ENCODE measurements around the gene SERPINB5.

The SERPINB5 gene

DNA sequence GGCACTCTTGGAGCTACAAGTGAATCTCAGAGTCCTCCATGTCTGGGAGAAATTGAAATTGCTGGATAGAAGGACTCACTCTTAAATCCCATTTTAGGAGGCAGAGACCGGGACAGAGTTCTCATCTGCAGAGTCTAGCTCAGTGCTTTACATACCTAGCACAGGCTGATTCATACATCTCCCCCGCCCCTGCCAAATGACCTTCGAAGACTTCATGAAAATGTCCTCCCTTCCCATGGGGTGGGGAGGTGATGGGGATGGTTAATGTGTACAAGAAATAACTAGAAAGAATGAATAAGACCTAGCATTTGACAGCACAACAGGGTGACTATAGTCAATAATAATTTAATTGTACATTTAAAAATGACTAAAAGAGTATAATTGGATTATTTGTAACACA lies 8.2 kb upstream of the SERPINB5 start:
- no peak for DNase-seq (ENCODE audit: low read depth in 2 of 2)

DNA sequence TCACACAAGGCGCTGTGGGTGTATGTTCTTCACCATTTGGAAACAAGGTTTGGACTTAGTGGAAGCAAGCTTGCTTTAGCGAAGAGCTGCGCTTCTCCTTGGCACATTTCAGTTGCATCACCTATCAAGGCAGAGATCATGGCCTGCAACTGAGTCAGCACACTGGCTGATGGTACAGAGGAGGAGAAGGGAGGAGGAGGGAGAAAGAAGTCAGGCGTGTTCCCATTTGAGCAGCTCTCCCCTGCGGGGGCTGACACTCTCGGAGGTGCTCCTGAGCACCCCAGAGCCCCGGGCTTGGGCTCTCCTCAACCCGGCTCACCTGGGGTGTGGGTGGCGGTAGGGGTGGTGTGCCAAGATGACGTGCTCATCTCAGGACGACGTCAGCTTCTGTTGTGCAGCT lies 6.0 kb upstream of the SERPINB5 start:
- DNase-seq (ENCODE audit: low read depth in 2 of 2): no peak

- DNase-seq (ENCODE audit: low read depth in 2 of 2): no peak
These were observed 4.4 kb upstream of the SERPINB5 start for GRCh38 chr18:63472380-63472779.

DNA sequence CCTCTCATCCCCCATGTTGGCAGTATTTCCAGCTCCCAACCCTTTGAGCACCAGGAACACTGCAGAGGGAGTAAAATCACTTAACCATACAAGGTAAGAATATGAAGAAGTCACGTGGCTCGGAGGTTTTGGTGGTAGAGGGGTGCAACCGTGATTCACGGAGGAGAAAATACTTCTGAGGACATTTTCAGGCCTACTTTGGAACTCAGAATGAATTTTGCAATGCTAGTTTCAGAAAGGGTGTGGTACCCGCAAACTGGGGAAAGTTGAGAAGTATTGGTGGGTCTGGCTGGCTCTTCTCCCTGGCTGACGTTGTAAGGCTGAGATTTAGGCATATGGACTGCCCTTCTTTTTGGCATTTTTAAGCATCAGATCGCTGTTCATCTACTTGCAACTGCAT lies 442 bp downstream of the SERPINB5 start:
- DNase-seq (ENCODE audit: low read depth in 2 of 2): no peak

DNA sequence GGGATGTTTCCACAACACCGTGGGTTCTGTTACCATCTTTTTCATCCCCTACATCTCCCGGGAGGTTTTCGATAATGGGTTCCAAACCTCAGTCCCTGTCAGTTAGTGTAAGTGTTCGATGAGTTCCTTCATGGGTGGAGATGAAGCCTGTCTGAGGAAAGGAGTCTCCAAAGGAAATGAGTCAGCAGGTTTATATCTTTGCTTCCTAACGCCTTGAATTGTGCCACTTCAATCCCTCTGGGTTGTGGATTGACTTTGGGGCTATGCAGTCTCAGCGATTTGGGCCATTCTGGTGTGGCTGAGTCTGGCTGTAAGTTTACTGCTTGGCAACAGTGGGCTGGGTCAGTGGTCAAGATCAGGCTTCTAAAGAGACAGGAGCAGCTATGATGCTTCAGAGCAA lies 1.2 kb downstream of the SERPINB5 start:
- DNase-seq (ENCODE audit: low read depth in 2 of 2): no peak

DNA sequence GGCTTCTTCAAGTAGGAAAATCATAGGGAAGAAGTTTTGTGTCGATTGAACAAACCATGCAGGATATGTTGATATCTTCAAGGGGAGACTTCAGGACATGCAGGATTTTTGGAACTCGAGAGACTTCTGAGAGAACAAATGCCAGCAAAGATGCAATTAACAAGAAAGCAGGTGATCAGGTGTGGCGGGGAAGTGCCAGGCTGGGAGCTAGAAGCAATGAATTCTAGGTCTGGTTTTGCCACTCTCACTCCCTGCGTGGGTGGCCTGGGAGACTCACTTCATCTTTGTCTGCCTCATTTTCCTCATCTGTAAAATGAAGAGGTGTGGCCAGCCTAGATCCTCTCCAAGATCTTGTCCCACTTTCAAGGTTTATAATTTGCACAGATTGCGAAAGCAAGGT lies 3.1 kb downstream of the SERPINB5 start:
- DNase-seq (ENCODE audit: low read depth in 2 of 2): no peak

GRCh38 chr18:63480476-63480875 lies 3.7 kb downstream of the SERPINB5 start:
- no peak for DNase-seq (ENCODE audit: low read depth in 2 of 2)

DNA sequence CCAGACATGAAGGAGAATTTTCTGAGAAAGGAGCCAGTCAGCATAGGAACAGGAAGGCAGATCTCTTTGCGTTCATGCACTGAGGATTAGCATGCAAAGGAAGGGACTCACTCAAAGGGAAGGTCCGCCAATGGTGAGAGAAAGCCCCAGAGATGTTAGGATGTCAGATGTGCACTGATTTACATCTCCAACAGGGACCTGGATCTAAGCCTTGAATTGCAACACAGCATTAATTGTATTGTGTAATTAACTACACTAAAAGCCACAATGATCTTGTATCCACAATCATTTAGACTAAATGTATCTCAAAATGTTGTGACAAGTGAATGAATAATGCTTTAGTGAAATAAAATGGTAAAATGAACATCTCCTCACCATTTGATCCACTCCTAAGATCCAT lies 4.2 kb downstream of the SERPINB5 start:
- DNase-seq (ENCODE audit: low read depth in 2 of 2): no peak

DNA sequence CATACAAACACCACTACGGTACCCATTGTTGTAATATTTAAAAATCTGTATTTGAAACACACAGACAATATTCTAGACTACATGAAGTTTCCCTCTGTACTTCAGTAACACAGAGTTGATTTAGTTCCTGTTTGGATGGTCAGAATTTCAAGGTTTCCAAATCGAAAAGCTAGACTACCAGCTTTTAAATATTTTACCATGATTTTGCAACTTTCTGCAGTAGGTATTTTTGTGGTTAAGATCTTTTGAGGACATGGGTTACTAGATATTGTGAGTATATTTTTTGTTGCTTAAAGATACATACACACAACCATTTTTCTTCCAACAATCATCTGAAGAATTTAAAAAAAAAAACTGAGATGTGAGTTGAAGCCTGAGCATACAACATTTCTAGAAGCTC lies 10.9 kb downstream of the SERPINB5 start:
- no peak for DNase-seq (ENCODE audit: low read depth in 2 of 2)

DNA sequence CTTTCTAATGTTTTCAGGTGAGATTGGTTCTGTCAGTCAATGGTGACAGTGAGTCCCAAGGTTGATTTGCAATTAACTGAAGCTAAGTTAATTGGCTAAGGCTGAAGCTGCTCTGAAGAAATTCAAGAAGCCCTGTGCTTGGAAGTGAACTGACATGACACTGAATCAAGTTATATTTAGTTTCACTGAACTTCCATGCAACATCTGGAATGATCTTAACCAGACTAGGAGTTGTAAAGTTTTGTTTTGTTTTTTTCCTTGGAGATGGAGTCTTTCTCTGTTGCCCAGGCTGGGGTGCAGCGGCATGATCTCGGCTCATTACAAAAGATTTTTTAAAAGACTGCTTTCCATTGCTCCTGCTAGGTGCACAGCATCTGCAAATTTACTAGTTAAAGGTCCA lies 11.4 kb downstream of the SERPINB5 start:
- no peak for DNase-seq (ENCODE audit: low read depth in 2 of 2)

DNA sequence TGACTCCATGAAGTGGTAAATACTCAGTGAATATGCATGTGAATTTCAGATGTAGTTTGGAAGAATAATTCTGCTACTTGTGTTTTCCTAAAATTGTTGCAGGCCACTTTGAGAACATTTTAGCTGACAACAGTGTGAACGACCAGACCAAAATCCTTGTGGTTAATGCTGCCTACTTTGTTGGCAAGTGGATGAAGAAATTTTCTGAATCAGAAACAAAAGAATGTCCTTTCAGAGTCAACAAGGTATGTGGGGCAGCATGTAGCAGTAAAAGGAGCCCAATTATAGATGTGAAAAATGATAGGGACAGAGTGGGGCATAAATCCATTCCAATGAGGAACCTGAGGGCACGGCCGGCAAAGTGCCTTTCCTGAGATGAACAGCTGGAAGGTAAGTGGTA lies 16.1 kb downstream of the SERPINB5 start:
- DNase-seq (ENCODE audit: low read depth in 2 of 2): no peak

DNA sequence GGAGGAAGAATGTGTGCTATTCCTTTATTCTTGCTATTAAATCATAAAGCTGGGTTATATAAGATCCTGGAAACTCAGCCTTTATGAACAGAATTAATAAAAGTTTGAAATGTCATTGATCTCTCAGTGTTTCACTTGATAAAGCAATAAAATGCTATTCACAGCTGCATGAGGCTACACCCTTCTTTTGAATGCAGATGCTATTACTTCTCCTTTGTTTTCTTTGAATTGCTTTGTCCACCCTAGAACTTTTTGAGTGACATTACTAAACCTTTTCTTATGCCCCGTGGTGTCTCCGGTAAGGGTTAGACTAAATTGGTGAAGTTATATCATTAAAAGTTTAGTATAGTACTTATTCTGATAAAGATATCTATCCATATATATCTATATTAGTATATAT lies 18.9 kb downstream of the SERPINB5 start:
- no peak for DNase-seq (ENCODE audit: low read depth in 2 of 2)

DNA sequence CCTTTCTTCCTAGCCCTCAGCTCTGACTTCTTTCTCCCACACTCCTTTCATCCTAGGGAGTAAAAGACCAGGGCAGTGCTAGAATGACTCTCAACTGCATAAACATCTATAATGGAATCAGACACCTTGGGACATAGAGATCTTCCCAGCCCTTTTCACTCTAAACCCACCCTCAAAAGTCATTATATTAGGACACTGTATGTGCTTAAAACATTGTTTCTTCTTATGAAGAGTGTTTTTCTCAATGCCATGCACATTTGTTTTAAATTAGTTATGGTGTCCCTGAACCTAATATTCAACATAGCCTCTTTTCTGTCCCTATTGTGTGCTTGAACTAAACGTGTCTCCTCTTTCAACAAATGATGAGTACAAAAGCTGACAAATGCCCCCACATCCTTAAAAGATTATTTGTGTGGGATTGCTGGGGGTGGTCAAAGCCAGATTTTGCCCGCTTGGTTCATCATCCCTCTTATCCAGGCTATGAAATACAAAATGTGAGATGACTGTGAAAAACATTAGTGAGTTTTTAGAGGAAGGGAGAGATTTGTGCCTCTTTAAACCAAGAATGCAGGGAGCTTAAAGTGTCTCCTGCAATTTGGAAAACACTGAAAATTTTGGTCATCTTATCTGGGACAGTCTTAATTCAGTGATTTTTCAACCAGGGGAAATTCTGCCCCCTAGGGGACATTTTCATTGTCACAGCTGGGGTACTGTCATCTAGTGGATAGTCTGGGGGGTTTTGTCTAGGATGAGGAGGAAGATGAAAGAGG lies 29.0 kb downstream of the SERPINB5 start:
- DNase-seq (ENCODE audit: low read depth in 2 of 2): peak in 1 of 2 donors; percentile 14

GRCh38 chr18:63506336-63506646 lies 29.5 kb downstream of the SERPINB5 start:
- DNase-seq (ENCODE audit: low read depth in 2 of 2): no peak

GRCh38 chr18:63508596-63508995 lies 31.8 kb downstream of the SERPINB5 start:
- DNase-seq (ENCODE audit: low read depth in 2 of 2): no peak

DNA sequence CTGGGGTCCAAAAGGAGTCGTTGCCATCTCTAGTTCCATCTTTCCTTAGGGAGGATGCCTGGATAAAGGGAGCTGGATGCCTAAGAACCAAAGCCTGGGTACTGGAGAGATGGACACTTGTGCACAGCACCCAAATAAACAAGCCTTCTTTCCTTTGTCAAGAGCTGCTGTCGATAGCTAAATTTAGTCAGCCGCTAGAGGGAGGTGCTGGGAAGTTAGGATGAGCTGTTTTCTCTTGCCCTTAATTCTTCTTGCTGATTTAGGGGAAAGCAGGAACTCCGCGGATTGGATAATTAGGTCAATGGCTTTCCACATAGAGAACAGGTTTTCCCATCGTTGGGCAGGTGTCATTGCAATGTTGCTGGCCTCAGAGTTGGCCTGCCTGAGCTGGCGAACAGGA lies 34.5 kb downstream of the SERPINB5 start:
- DNase-seq (ENCODE audit: low read depth in 2 of 2): no peak

- DNase-seq (ENCODE audit: low read depth in 2 of 2): no peak
These were observed 37.6 kb downstream of the SERPINB5 start for GRCh38 chr18:63514326-63514725.

GRCh38 chr18:63514888-63515678 lies 38.3 kb downstream of the SERPINB5 start:
- no peak for DNase-seq (ENCODE audit: low read depth in 2 of 2)

GRCh38 chr18:63515801-63516200 lies 39.0 kb downstream of the SERPINB5 start:
- DNase-seq (ENCODE audit: low read depth in 2 of 2): no peak

DNA sequence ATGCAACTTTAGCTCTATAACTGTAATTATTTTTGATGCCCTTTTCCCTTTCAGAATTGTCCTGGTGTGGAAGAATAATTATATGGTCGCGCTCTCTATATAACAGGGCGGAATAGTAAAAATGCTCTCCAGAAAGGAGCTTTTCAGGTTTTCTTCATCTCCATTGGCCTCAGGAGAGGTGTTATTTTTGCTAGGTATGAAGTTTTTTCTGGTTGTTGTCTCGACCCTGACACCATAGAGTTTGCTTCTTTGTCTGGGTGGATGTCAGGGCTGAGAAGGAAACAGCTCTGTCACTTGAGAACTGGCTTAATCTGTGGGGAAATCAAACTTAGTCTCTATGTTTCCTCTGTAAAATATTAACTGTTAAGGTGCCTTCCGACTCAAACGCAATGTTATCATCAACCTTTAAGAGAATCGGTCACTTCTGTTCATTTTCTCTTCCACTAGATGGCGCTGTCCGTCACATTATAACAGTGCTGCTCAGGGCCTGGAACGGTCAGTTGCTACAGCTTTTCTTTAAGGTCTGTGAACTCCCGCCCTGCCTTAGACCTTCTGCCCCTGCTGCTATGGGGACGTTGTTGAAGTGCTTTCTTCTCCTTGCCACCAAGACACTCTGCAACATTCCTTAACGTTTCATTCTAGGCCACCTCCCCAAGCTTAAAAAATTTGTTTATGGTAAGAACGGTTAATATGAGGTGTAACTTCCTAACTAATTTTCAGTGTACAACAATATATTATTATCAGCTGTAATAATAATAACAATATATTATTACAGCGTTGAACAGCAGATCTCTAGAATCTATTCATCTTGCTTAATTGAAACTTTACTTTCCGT lies 41.6 kb downstream of the SERPINB5 start:
- peak; percentile 9 to 17 for DNase-seq (ENCODE audit: low read depth in 2 of 2)

DNA sequence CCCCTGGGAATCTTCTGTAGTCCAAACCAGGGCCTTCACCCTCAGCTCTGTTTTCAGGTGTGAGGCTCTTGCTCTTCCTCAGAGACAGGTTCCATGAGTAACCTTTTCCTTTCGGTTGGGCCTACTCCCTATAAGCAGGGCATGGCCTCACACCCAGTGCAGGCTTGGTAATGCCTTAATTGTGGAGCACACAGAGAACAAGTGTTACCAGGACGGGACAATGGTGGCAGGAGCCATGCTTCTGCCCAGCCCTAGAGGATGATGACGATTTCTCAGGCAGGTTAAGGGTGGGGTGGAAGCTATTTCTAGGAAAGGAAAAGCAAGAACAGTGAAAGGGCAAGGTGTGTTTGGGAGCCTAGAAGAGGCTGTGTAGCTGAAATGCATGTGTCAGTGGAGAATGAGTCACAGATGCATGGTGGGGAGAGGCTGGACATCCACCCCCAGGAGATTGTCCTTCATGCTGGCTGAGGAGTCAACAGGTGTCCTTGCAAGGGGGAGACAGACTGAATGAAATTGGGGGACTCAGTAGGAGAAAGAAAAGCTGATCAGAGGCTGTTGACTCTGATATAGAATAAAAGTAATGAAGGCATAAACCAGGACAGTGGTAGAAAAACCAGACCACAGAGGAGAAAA lies 43.4 kb downstream of the SERPINB5 start:
- no peak for DNase-seq (ENCODE audit: low read depth in 2 of 2)

DNA sequence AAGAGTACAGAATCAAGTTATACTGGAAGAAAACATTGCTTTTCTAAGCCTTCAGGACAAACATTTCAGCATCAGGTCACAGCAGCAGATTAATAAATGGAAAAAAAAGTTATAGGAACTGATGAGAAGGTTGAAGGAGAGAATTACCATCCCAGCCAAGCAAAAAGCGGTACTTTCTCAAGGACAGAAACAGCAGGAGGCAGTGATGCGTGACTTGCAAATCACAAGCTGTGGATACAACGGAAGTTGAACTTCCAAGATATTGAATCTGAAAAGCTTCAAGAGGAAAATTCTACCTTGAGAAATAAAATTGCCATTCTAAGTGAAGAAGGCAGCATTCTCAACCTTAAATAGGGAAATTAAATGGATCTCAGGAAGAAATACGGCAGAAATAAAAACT lies 46.9 kb downstream of the SERPINB5 start:
- no peak for DNase-seq (ENCODE audit: low read depth in 2 of 2)
